Cerebellar cortex (tissue), 1 donor: ENCODE results near the gene EDN2.

Source experiments
- DNase-seq: peaks from one replicate; pipeline ENCODE4 v3.0.0-alpha.2; 2015; ENCODE audit warnings: low spot score

Gene EDN2

GRCh38 chr1:41484402-41485241 lies at the start of gene EDN2:
TSS of gene EDN2 (minus strand) at chr1:41484683. CDS start at chr1:41484601, 82 bp downstream.
- peak; percentile 53 for DNase-seq

GRCh38 chr1:41533731-41534080 lies 49.2 kb upstream of the EDN2 start:
- DNase-seq: no peak

GRCh38 chr1:41533016-41533730 lies 48.7 kb upstream of the EDN2 start:
- peak; percentile 41 for DNase-seq

- no peak for DNase-seq
Measured at GRCh38 chr1:41532206-41532975, 47.9 kb upstream of the EDN2 start.

GRCh38 chr1:41530411-41530810 lies 45.9 kb upstream of the EDN2 start:
- DNase-seq: no peak

- no peak for DNase-seq
Measured at GRCh38 chr1:41529621-41530395, 45.3 kb upstream of the EDN2 start.

- DNase-seq: no peak
Measured at GRCh38 chr1:41528726-41529605, 44.5 kb upstream of the EDN2 start.

GRCh38 chr1:41528106-41528505 lies 43.6 kb upstream of the EDN2 start:
- DNase-seq: no peak

- DNase-seq: no peak
Measured at GRCh38 chr1:41526956-41527561, 42.6 kb upstream of the EDN2 start.

- no peak for DNase-seq
Measured at GRCh38 chr1:41525891-41526587, 41.6 kb upstream of the EDN2 start.

GRCh38 chr1:41524676-41525675 lies 40.5 kb upstream of the EDN2 start:
- no peak for DNase-seq

GRCh38 chr1:41523949-41524675 lies 39.6 kb upstream of the EDN2 start:
- no peak for DNase-seq

GRCh38 chr1:41523071-41523470 lies 38.6 kb upstream of the EDN2 start:
- no peak for DNase-seq

- DNase-seq: no peak
Measured at GRCh38 chr1:41521766-41522165, 37.3 kb upstream of the EDN2 start.

GRCh38 chr1:41520951-41521752 lies 36.7 kb upstream of the EDN2 start:
- DNase-seq: no peak

GRCh38 chr1:41519667-41520066 lies 35.2 kb upstream of the EDN2 start:
- DNase-seq: no peak

- DNase-seq: no peak
Measured at GRCh38 chr1:41518471-41518870, 34.0 kb upstream of the EDN2 start.
